ENCODE data around the gene CLCN4. TPM values are rescaled to one million over a fixed set of nuclear protein-coding genes. Genes with fewer than 3 reads are reported as not detected.

CLCN4 gene
- total RNA-seq, 1 donor from 2014 or later, result 1.2 TPM

DNA sequence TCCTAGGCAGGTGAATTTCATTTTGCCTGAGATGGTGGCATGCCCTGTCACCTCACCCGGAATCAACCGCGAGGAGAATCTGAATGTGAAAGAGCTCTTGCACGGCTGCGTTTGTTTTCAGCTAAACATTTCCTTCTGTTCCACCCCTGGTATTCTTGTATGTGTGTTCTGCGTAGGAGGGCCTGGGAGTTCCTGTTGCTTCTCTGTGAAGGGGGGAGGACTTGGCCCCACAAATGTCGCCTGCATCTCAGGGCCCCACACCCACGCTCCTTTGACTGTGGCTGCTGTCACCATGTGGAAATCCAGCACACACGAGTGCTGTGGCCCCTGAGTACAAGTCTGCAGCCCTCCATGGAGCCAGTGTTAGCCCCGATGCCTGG is 45.8 kb upstream of the CLCN4 start:
- peaks cover 0 to 5% of the 10 kb centered on the region in 2 donors for H3K36me3 ChIP-seq
- no peak overlapping the region for H3K4me3 ChIP-seq
- peaks cover 5% of the 10 kb centered on the region for H3K4me1 ChIP-seq
- no peak for DNase-seq (ENCODE audit: extremely low spot score in 2 of 2)
- TF ChIP-seq, protein P1, sequence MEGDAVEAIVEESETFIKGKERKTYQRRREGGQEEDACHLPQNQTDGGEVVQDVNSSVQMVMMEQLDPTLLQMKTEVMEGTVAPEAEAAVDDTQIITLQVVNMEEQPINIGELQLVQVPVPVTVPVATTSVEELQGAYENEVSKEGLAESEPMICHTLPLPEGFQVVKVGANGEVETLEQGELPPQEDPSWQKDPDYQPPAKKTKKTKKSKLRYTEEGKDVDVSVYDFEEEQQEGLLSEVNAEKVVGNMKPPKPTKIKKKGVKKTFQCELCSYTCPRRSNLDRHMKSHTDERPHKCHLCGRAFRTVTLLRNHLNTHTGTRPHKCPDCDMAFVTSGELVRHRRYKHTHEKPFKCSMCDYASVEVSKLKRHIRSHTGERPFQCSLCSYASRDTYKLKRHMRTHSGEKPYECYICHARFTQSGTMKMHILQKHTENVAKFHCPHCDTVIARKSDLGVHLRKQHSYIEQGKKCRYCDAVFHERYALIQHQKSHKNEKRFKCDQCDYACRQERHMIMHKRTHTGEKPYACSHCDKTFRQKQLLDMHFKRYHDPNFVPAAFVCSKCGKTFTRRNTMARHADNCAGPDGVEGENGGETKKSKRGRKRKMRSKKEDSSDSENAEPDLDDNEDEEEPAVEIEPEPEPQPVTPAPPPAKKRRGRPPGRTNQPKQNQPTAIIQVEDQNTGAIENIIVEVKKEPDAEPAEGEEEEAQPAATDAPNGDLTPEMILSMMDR (IDR thresholded peaks at IDR 0.05), result no peak
- TF ChIP-seq POLR2A (IDR thresholded peaks at IDR 0.05) (no peak), POLR2AphosphoS5 (IDR thresholded peaks at IDR 0.05; ENCODE audit: insufficient read depth in 1 of 2, low read depth in 1 of 2) (no peak)
- H3K9me3 ChIP-seq, result no peaks in the 10 kb centered on the region
- intact Hi-C loops (cut with DNase I), result no loop called here
- no peak overlapping the region for H3K27ac ChIP-seq
- no peaks in the 10 kb centered on the region for H3K27me3 ChIP-seq

DNA sequence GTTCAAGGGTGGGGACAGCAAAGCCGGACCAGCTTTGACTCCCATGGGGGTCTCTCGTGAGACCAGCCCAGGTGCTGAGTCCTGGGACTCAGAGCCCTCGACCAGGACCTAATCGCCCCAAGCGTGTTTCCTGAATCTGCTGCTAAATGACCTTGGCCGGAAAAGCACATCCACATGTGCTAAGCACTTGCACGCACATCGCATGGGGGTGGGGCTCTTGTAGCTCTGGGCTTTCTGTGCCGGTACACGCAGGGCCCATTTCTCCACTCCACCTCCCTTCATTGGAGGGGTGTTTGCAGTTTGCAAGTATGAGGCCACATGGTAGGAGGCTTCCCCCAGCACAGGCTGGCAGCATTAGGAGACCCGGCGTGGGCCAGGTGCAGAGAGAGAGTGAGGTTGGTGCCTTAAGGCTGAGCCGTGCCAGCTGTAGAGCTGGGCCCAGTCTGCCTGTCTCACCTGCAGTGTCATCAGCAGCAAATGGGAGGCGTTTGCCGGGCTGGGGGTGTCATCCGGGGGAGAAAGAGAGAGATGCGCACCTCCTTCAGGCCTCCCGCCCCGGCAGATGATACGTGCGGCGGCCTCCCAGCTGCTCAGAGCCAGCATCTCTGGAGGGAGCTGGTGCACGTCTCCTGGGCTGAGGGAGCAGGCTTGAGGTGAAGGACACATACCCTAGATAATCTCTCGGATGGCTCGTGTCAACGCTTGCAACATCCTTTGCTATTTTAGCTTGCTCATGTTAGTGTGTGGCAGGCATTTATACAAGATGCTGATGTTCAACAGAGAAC is 45.2 kb upstream of the CLCN4 start:
- Histone ChIP-seq H3K4me3 (no peak overlapping the region), H3K4me1 (peaks cover 5% of the 10 kb centered on the region), H3K36me3 (peaks cover 0 to 5% of the 10 kb centered on the region in 2 donors), H3K27ac (no peak overlapping the region), H3K9me3 (no peaks in the 10 kb centered on the region), H3K27me3 (no peaks in the 10 kb centered on the region)
- no peak for DNase-seq (ENCODE audit: extremely low spot score in 2 of 2)
- intact Hi-C loops (cut with DNase I), result no loop called here
- TF ChIP-seq POLR2A (IDR thresholded peaks at IDR 0.05) (no peak), POLR2AphosphoS5 (IDR thresholded peaks at IDR 0.05; ENCODE audit: insufficient read depth in 1 of 2, low read depth in 1 of 2) (peak in 1 of 2 donors; percentile 11)
- TF ChIP-seq, protein P1 (IDR thresholded peaks at IDR 0.05), result no peak

DNA sequence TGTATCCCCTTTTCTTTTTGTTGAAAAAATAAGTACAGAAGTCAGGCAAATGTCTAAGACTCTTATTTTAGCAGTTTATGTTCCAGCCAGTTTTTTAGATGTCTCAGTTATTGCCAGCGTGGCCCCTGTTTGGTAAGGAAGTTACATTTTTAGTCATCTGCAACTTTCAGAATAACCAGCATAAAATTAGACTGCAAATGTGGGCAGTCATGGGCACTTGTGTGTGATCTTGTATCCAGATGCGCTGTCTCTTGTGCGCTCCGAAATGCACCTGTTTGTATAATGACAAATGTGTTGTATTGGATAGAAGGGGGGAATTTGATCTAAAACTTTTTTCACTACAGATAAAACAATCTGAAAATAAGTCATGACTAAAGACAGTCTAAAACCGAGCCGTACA is 44.3 kb upstream of the CLCN4 start:
- peaks cover 5% of the 10 kb centered on the region for H3K4me1 ChIP-seq
- no peak for TF ChIP-seq POLR2AphosphoS5 (IDR thresholded peaks at IDR 0.05; ENCODE audit: insufficient read depth in 1 of 2, low read depth in 1 of 2)
- H3K4me3 ChIP-seq, result no peak overlapping the region
- no peaks in the 10 kb centered on the region for H3K27me3 ChIP-seq
- no peak overlapping the region for H3K27ac ChIP-seq
- H3K36me3 ChIP-seq, result peaks cover 0 to 12% of the 10 kb centered on the region in 2 donors
- intact Hi-C loops (cut with DNase I), result no loop called here
- no peaks in the 10 kb centered on the region for H3K9me3 ChIP-seq
- DNase-seq (ENCODE audit: extremely low spot score in 2 of 2), result no peak

DNA sequence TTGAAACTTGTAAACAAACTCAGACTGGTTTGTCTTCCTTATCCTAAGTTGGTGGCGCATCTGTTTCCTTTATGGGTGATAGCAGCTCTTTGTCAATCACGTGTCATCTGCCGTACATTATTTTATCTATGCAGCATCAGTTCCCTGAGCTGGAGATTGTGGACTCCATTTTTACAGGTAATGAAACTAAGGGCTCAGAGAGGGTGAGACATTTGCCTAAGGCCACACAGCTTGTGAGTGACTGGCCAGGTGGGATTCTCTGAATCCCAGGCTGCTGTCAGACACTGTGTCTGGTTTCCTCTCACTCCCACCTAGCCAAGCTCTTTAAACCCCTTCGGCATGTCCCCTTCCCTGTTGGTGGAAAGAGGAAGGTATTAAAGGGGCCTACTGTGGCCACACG is 41.7 kb upstream of the CLCN4 start:
- no peak for DNase-seq (ENCODE audit: extremely low spot score in 2 of 2)
- no peak overlapping the region for H3K4me3 ChIP-seq
- intact Hi-C loops (cut with DNase I), result loop anchor here (5.0 kb wide), 2 partner anchors 98 to 118 kb away; no protein-coding TSS in a partner anchor
- H3K4me1 ChIP-seq, result peaks cover 4% of the 10 kb centered on the region
- peaks cover 0 to 17% of the 10 kb centered on the region in 2 donors for H3K36me3 ChIP-seq
- no peaks in the 10 kb centered on the region for H3K9me3 ChIP-seq
- H3K27me3 ChIP-seq, result no peaks in the 10 kb centered on the region
- no peak overlapping the region for H3K27ac ChIP-seq
- TF ChIP-seq, protein P1 (IDR thresholded peaks at IDR 0.05), result no peak
- TF ChIP-seq POLR2AphosphoS5 (IDR thresholded peaks at IDR 0.05; ENCODE audit: insufficient read depth in 1 of 2, low read depth in 1 of 2) (no peak), POLR2A (IDR thresholded peaks at IDR 0.05) (no peak)

DNA sequence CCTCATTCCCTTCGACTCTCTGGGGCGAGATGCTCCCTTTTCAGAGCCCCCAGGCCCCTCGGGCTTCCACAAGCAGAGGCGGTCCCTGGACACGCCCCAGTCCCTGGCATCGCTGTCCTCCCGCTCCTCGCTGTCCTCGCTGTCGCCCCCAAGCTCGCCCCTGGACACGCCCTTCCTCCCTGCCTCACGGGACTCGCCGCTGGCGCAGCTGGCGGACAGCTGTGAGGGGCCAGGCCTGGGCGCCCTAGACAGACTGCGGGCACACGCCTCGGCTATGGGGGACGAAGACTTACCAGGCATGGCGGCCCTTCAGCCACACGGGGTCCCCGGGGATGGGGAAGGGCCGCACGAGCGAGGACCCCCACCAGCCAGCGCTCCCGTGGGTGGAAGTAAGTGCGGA is 39.5 kb upstream of the CLCN4 start:
- no peak for TF ChIP-seq POLR2A (IDR thresholded peaks at IDR 0.05)
- TF ChIP-seq, protein P1 (IDR thresholded peaks at IDR 0.05), result no peak
- TF ChIP-seq POLR2AphosphoS5 (IDR thresholded peaks at IDR 0.05; ENCODE audit: insufficient read depth in 1 of 2, low read depth in 1 of 2), result no peak
- H3K36me3 ChIP-seq, result peaks cover 0 to 12% of the 10 kb centered on the region in 2 donors
- no peak for DNase-seq (ENCODE audit: extremely low spot score in 2 of 2)
- no peaks in the 10 kb centered on the region for H3K9me3 ChIP-seq
- H3K27ac ChIP-seq, result no peak overlapping the region
- intact Hi-C loops (cut with DNase I), result loop anchor here (5.0 kb wide), 2 partner anchors 100 to 120 kb away; no protein-coding TSS in a partner anchor
- H3K4me1 ChIP-seq, result no peaks in the 10 kb centered on the region
- H3K27me3 ChIP-seq, result no peaks in the 10 kb centered on the region
- no peak overlapping the region for H3K4me3 ChIP-seq

Data from vagina (tissue), 2 donors.